Bronchial epithelial cell (primary cell): ENCODE results near the gene CCDC102B. TPM values are rescaled to one million over a fixed set of nuclear protein-coding genes. Genes with fewer than 3 reads are reported as not detected.
"Not testable (repeated sequence)": the region's sequence is repeated elsewhere in the genome, so short reads cannot be mapped to it uniquely, and the experiment has no call there.

Experiments
- DNase-seq: peaks from one replicate; pipeline ENCODE4 v3.0.0-alpha.2; 2010; ENCODE audit warnings: low read depth
- FAIRE-seq: peaks from 2 replicates; lab custom pipeline; 2011; peaks lifted over from hg19 to GRCh38; lab: Jason Lieb, UNC
- H3K27me3 ChIP-seq: 2 replicates; pipeline ENCODE4 v1.5.1; 2011; ENCODE audit warnings: low read length; ENCODE audit not compliant: control insufficient read depth, insufficient read depth
- H3K36me3 ChIP-seq: 2 replicates; pipeline ENCODE4 v1.5.1; 2011; ENCODE audit warnings: low read length; ENCODE audit not compliant: control insufficient read depth, insufficient read depth
- H3K4me3 ChIP-seq: 2 replicates; pipeline ENCODE4 v1.5.1; 2011; ENCODE audit warnings: mild to moderate bottlenecking, low read depth, low read length, control low read depth
- total RNA-seq: library from RNA; depleted of rRNA; stranded (reverse); fragments of >200 nt; gene quantifications from 2 replicates; pipeline ENCODE4 v1.2.1, GENCODE V29; 2014
- TF ChIP-seq, protein P1 (sequence below): IDR thresholded peaks from 2 replicates; pipeline ENCODE4 v1.5.1; 2011; ENCODE audit warnings: mild to moderate bottlenecking, moderate library complexity, low read length, control low read depth, inconsistent platforms; ENCODE audit not compliant: insufficient read depth, severe bottlenecking

CCDC102B gene
- total RNA-seq, 1 donor from 2014 or later, result 1.6 TPM

DNA sequence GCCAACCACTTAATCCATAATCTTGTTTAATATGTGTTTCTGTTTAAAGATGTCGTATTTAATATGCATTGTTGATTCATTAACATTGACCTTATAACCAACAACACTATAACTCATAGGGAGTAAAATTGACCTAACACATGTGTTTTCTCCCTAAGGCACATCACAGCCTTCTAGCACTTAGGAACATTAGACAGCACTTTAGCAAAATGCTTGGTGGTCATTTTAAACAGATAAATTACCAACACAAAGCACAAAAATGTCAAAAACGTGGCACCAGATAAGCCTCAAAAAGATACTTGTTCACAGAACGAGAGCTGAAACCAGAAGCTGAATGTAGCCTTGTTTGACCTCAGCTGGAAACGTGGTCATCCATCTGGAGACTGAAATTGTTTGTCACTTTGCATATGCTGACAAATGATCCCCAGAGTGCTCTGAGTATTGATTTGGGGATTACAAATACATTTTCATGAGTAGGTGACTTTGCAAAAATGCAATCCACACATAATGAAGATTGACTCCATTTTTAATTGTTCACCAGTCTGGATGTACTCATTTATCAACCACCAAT, 139.2 kb downstream of the CCDC102B start:
- DNase-seq, result no peak
- TF ChIP-seq, protein P1, sequence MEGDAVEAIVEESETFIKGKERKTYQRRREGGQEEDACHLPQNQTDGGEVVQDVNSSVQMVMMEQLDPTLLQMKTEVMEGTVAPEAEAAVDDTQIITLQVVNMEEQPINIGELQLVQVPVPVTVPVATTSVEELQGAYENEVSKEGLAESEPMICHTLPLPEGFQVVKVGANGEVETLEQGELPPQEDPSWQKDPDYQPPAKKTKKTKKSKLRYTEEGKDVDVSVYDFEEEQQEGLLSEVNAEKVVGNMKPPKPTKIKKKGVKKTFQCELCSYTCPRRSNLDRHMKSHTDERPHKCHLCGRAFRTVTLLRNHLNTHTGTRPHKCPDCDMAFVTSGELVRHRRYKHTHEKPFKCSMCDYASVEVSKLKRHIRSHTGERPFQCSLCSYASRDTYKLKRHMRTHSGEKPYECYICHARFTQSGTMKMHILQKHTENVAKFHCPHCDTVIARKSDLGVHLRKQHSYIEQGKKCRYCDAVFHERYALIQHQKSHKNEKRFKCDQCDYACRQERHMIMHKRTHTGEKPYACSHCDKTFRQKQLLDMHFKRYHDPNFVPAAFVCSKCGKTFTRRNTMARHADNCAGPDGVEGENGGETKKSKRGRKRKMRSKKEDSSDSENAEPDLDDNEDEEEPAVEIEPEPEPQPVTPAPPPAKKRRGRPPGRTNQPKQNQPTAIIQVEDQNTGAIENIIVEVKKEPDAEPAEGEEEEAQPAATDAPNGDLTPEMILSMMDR, result no peak
- H3K4me3 ChIP-seq, result no peak overlapping the region
- no peak for FAIRE-seq
- no peaks in the 10 kb centered on the region for H3K36me3 ChIP-seq
- no peaks in the 10 kb centered on the region for H3K27me3 ChIP-seq

DNA sequence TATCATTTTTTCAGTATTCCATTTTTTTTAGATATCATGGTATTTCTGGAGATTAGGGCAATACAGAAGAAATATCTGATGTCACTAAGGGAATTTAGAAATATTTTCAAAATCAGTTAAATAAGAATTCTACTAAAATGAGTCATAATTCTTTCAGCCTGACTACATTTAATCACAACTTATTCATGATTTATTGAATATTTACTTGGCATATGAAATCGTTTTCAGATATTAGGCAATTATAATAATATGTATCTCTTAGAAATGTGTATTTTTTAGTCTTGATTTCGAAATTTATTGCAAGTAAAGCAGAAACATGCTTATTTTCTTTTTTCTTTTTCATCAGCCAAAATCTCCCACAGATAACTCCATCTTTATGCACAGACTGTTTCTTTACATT, 142.2 kb downstream of the CCDC102B start:
- FAIRE-seq (no peak), DNase-seq (no peak)
- Histone ChIP-seq H3K27me3 (no peaks in the 10 kb centered on the region), H3K36me3 (no peaks in the 10 kb centered on the region), H3K4me3 (no peak overlapping the region)
- TF ChIP-seq, protein P1, result no peak

DNA sequence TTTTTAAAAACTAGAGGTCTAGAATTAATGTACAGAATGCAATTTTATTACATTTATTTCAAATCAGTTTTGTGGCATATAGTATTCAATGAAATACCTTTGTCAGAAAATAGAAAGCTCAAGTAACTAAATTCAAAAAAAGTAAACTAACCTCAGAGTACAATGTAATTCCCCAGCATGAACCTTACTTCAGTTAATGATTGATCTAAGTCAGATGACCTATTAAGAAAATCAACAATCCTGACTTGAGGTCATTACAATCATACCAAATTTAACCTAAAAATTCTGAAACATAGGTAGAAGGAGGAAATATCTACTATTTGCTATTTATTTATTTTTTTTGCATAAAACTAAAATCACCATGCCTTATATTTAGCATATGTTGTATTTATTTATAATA, 142.9 kb downstream of the CCDC102B start:
- TF ChIP-seq, protein P1, result no peak
- no peak for FAIRE-seq
- no peak overlapping the region for H3K4me3 ChIP-seq
- DNase-seq, result no peak
- H3K27me3 ChIP-seq, result no peaks in the 10 kb centered on the region
- H3K36me3 ChIP-seq, result no peaks in the 10 kb centered on the region

DNA sequence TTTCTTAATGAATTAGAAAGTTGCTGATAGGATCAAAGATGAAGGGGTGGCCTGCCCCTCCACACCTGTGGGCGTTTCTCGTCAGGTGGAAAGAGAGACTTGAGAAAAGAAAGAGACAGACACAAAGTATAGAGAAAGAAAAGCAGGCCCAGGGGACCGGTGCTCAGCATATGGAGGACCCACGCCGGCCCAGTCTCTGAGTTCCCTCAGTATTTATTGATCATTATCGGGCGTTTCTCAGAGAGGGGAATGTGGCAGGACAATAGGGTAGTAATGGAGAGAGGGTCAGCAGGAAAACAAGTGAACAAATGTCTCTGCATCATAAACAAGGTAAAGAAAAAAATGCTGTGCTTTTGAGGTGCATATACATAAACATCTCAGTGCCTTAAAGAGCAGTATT, 144.3 kb downstream of the CCDC102B start:
- no peaks in the 10 kb centered on the region for H3K36me3 ChIP-seq
- DNase-seq, result no peak
- no peak for FAIRE-seq
- no peaks in the 10 kb centered on the region for H3K27me3 ChIP-seq
- no peak overlapping the region for H3K4me3 ChIP-seq
- TF ChIP-seq, protein P1, result no peak

DNA sequence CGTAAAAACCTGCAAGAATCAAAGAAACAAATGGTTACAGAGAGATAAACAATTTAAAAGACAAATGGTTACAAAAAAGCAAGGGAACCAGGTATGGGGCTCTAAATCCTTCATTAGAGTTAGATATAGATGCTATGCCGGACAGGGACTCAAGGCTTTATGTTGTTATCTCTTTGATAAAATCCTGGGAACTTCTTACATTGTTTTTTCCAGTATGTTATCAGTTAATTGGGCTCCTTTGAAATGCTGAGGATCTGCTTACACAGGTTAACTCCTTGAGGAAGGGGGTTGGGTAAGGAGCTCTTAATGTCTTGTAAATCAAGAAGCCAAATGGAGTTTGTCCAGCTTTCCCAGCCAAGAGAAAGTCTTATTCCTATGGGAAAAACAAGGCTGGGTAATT, 146.0 kb downstream of the CCDC102B start:
- not testable (repeated sequence) for DNase-seq, H3K4me3 ChIP-seq, H3K27me3 ChIP-seq, FAIRE-seq, H3K36me3 ChIP-seq

DNA sequence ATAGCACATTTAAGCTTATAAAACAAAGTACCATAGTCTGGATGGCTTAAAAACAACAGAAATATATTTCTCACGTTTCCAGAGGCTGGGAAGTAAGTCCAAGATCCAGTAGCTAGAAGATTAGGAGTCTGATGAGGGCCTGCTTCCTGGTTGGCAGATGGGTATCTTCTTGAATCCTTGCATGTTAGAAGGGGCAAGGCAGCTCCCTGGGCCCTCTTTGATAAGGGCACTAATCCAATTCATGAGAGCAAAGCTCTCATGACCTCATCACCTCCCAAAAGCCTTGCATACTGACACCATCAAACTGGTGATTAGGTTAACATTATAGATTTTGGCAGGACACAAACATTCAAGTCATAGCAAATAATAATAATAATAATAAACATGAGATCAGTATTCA, 146.4 kb downstream of the CCDC102B start:
- Histone ChIP-seq H3K36me3 (no peaks in the 10 kb centered on the region), H3K27me3 (no peaks in the 10 kb centered on the region), H3K4me3 (no peak overlapping the region)
- TF ChIP-seq, protein P1, result no peak
- FAIRE-seq (no peak), DNase-seq (no peak)
